ENCODE measurements around the gene MAGED1. TPM values are rescaled to one million over a fixed set of nuclear protein-coding genes. Genes with fewer than 3 reads are reported as not detected.
A peak's percentile ranks its signal among the peaks of the same experiment; 100 is the strongest.
"Not testable (repeated sequence)": the region's sequence is repeated elsewhere in the genome, so short reads cannot be mapped to it uniquely, and the experiment has no call there.

Gene MAGED1
- polyA plus RNA-seq, 2 donors, result 8.5 to 18.3 TPM

GRCh38 chrX:51893931-51894696, 691 bp downstream of the MAGED1 start:
- Histone ChIP-seq H3K4me3 (ENCODE audit: low read depth in 1 of 2, low read length in 2 of 2) (peak overlapping the region; percentile 40 to 54), H3K9me3 (ENCODE audit: control insufficient read depth in 2 of 2, insufficient read depth in 1 of 2, low read depth in 1 of 2, low read length in 1 of 2) (peaks cover 0 to 3% of the 10 kb centered on the region in 2 donors), H3K27me3 (ENCODE audit: control insufficient read depth in 1 of 2, insufficient read depth in 2 of 2, low read length in 2 of 2) (no peaks in the 10 kb centered on the region), H3K36me3 (ENCODE audit: control insufficient read depth in 2 of 2, insufficient read depth in 2 of 2, low read length in 1 of 2) (peaks cover 0 to 7% of the 10 kb centered on the region in 2 donors), H3K27ac (ENCODE audit: low read depth in 2 of 2, low read length in 1 of 2) (peak overlapping the region; percentile 25 to 52), H3K4me1 (ENCODE audit: control insufficient read depth in 2 of 2, insufficient read depth in 2 of 2, low read length in 1 of 2) (no peaks in the 10 kb centered on the region)
- WGBS, 2 donors, result 1 to 33% methylated on average over 31 to 32 of the region's 32 CpGs

- Histone ChIP-seq H3K36me3 (ENCODE audit: control insufficient read depth in 2 of 2, insufficient read depth in 2 of 2, low read length in 1 of 2) (peaks cover 0 to 10% of the 10 kb centered on the region in 2 donors), H3K4me3 (ENCODE audit: low read depth in 1 of 2, low read length in 2 of 2) (peak overlapping the region; percentile 18 to 54), H3K27ac (ENCODE audit: low read depth in 2 of 2, low read length in 1 of 2) (peak overlapping the region in 1 of 2 donors; percentile 22), H3K9me3 (ENCODE audit: control insufficient read depth in 2 of 2, insufficient read depth in 1 of 2, low read depth in 1 of 2, low read length in 1 of 2) (peaks cover 0 to 3% of the 10 kb centered on the region in 2 donors), H3K27me3 (ENCODE audit: control insufficient read depth in 1 of 2, insufficient read depth in 2 of 2, low read length in 2 of 2) (no peaks in the 10 kb centered on the region), H3K4me1 (ENCODE audit: control insufficient read depth in 2 of 2, insufficient read depth in 2 of 2, low read length in 1 of 2) (no peaks in the 10 kb centered on the region)
- 9 to 27% methylated on average over 24 to 25 of the region's 25 CpGs for WGBS, 2 donors
Measured at GRCh38 chrX:51894697-51895336, 1.4 kb downstream of the MAGED1 start.

- no peaks in the 10 kb centered on the region for H3K27me3 ChIP-seq (ENCODE audit: control insufficient read depth in 1 of 2, insufficient read depth in 2 of 2, low read length in 2 of 2)
- H3K27ac ChIP-seq (ENCODE audit: low read depth in 2 of 2, low read length in 1 of 2), result no peak overlapping the region
- H3K4me3 ChIP-seq (ENCODE audit: low read depth in 1 of 2, low read length in 2 of 2), result no peak overlapping the region
- H3K36me3 ChIP-seq (ENCODE audit: control insufficient read depth in 2 of 2, insufficient read depth in 2 of 2, low read length in 1 of 2), result peaks cover 0 to 10% of the 10 kb centered on the region in 2 donors
- H3K4me1 ChIP-seq (ENCODE audit: control insufficient read depth in 2 of 2, insufficient read depth in 2 of 2, low read length in 1 of 2), result no peaks in the 10 kb centered on the region
- 94 to 96% methylated on average over 12 of the region's 12 CpGs for WGBS, 2 donors
- H3K9me3 ChIP-seq (ENCODE audit: control insufficient read depth in 2 of 2, insufficient read depth in 1 of 2, low read depth in 1 of 2, low read length in 1 of 2), result peaks cover 0 to 3% of the 10 kb centered on the region in 2 donors
Measured at GRCh38 chrX:51896626-51897025, 3.2 kb downstream of the MAGED1 start.

- Histone ChIP-seq H3K4me3 (ENCODE audit: low read depth in 1 of 2, low read length in 2 of 2) (no peak overlapping the region), H3K36me3 (ENCODE audit: control insufficient read depth in 2 of 2, insufficient read depth in 2 of 2, low read length in 1 of 2) (peaks cover 0 to 15% of the 10 kb centered on the region in 2 donors)
- 79 to 80% methylated on average over 2 of the region's 2 CpGs for WGBS, 2 donors
Measured at GRCh38 chrX:51899741-51900140, 6.3 kb downstream of the MAGED1 start.

GRCh38 chrX:51902510-51903050, 9.2 kb downstream of the MAGED1 start:
- Histone ChIP-seq H3K36me3 (ENCODE audit: control insufficient read depth in 2 of 2, insufficient read depth in 2 of 2, low read length in 1 of 2) (peaks cover 0 to 7% of the 10 kb centered on the region in 2 donors), H3K27ac (ENCODE audit: low read depth in 2 of 2, low read length in 1 of 2) (no peak overlapping the region), H3K4me3 (ENCODE audit: low read depth in 1 of 2, low read length in 2 of 2) (no peak overlapping the region), H3K9me3 (ENCODE audit: control insufficient read depth in 2 of 2, insufficient read depth in 1 of 2, low read depth in 1 of 2, low read length in 1 of 2) (no peaks in the 10 kb centered on the region), H3K4me1 (ENCODE audit: control insufficient read depth in 2 of 2, insufficient read depth in 2 of 2, low read length in 1 of 2) (no peaks in the 10 kb centered on the region), H3K27me3 (ENCODE audit: control insufficient read depth in 1 of 2, insufficient read depth in 2 of 2, low read length in 2 of 2) (peaks cover 0 to 4% of the 10 kb centered on the region in 2 donors)
- 79 to 90% methylated on average over 5 of the region's 5 CpGs for WGBS, 2 donors

More at GRCh38 chrX:51899741-51900140, 6.3 kb downstream of the MAGED1 start:
- Histone ChIP-seq H3K27me3 (ENCODE audit: control insufficient read depth in 1 of 2, insufficient read depth in 2 of 2, low read length in 2 of 2) (no peaks in the 10 kb centered on the region), H3K27ac (ENCODE audit: low read depth in 2 of 2, low read length in 1 of 2) (no peak overlapping the region), H3K9me3 (ENCODE audit: control insufficient read depth in 2 of 2, insufficient read depth in 1 of 2, low read depth in 1 of 2, low read length in 1 of 2) (no peaks in the 10 kb centered on the region), H3K4me1 (ENCODE audit: control insufficient read depth in 2 of 2, insufficient read depth in 2 of 2, low read length in 1 of 2) (no peaks in the 10 kb centered on the region)

GRCh38 chrX:51905152-51905551, 11.7 kb downstream of the MAGED1 start:
- WGBS, 2 donors, result 71 to 94% methylated on average over 3 of the region's 3 CpGs
- not testable (repeated sequence) for H3K4me3 ChIP-seq (ENCODE audit: low read depth in 1 of 2, low read length in 2 of 2); H3K9me3 ChIP-seq (ENCODE audit: control insufficient read depth in 2 of 2, insufficient read depth in 1 of 2, low read depth in 1 of 2, low read length in 1 of 2); H3K4me1 ChIP-seq (ENCODE audit: control insufficient read depth in 2 of 2, insufficient read depth in 2 of 2, low read length in 1 of 2); H3K27ac ChIP-seq (ENCODE audit: low read depth in 2 of 2, low read length in 1 of 2); H3K36me3 ChIP-seq (ENCODE audit: control insufficient read depth in 2 of 2, insufficient read depth in 2 of 2, low read length in 1 of 2); H3K27me3 ChIP-seq (ENCODE audit: control insufficient read depth in 1 of 2, insufficient read depth in 2 of 2, low read length in 2 of 2)

GRCh38 chrX:51905711-51906110, 12.3 kb downstream of the MAGED1 start:
- Histone ChIP-seq H3K27me3 (ENCODE audit: control insufficient read depth in 1 of 2, insufficient read depth in 2 of 2, low read length in 2 of 2) (peaks cover 0 to 4% of the 10 kb centered on the region in 2 donors), H3K36me3 (ENCODE audit: control insufficient read depth in 2 of 2, insufficient read depth in 2 of 2, low read length in 1 of 2) (peaks cover 0 to 5% of the 10 kb centered on the region in 2 donors), H3K4me1 (ENCODE audit: control insufficient read depth in 2 of 2, insufficient read depth in 2 of 2, low read length in 1 of 2) (no peaks in the 10 kb centered on the region), H3K4me3 (ENCODE audit: low read depth in 1 of 2, low read length in 2 of 2) (no peak overlapping the region), H3K9me3 (ENCODE audit: control insufficient read depth in 2 of 2, insufficient read depth in 1 of 2, low read depth in 1 of 2, low read length in 1 of 2) (no peaks in the 10 kb centered on the region), H3K27ac (ENCODE audit: low read depth in 2 of 2, low read length in 1 of 2) (no peak overlapping the region)
- 77 to 88% methylated on average over 3 of the region's 3 CpGs for WGBS, 2 donors

- Histone ChIP-seq H3K36me3 (ENCODE audit: control insufficient read depth in 2 of 2, insufficient read depth in 2 of 2, low read length in 1 of 2) (no peaks in the 10 kb centered on the region), H3K27ac (ENCODE audit: low read depth in 2 of 2, low read length in 1 of 2) (no peak overlapping the region), H3K4me3 (ENCODE audit: low read depth in 1 of 2, low read length in 2 of 2) (no peak overlapping the region), H3K9me3 (ENCODE audit: control insufficient read depth in 2 of 2, insufficient read depth in 1 of 2, low read depth in 1 of 2, low read length in 1 of 2) (no peaks in the 10 kb centered on the region), H3K4me1 (ENCODE audit: control insufficient read depth in 2 of 2, insufficient read depth in 2 of 2, low read length in 1 of 2) (no peaks in the 10 kb centered on the region), H3K27me3 (ENCODE audit: control insufficient read depth in 1 of 2, insufficient read depth in 2 of 2, low read length in 2 of 2) (peaks cover 0 to 9% of the 10 kb centered on the region in 2 donors)
- WGBS, 2 donors, result 41 to 70% methylated on average over 2 of the region's 2 CpGs
Measured at GRCh38 chrX:51917604-51918003, 24.2 kb downstream of the MAGED1 start.

GRCh38 chrX:51922561-51922960, 29.1 kb downstream of the MAGED1 start:
- H3K4me1 ChIP-seq (ENCODE audit: control insufficient read depth in 2 of 2, insufficient read depth in 2 of 2, low read length in 1 of 2), result no peaks in the 10 kb centered on the region
- peaks cover 0 to 4% of the 10 kb centered on the region in 2 donors for H3K27me3 ChIP-seq (ENCODE audit: control insufficient read depth in 1 of 2, insufficient read depth in 2 of 2, low read length in 2 of 2)
- no peak overlapping the region for H3K27ac ChIP-seq (ENCODE audit: low read depth in 2 of 2, low read length in 1 of 2)
- WGBS, 2 donors, result 28 to 42% methylated on average over 1 of the region's 1 CpG
- H3K36me3 ChIP-seq (ENCODE audit: control insufficient read depth in 2 of 2, insufficient read depth in 2 of 2, low read length in 1 of 2), result no peaks in the 10 kb centered on the region
- no peak overlapping the region for H3K4me3 ChIP-seq (ENCODE audit: low read depth in 1 of 2, low read length in 2 of 2)
- no peaks in the 10 kb centered on the region for H3K9me3 ChIP-seq (ENCODE audit: control insufficient read depth in 2 of 2, insufficient read depth in 1 of 2, low read depth in 1 of 2, low read length in 1 of 2)

All from esophagus (tissue), 2 donors.